BE2C (cell line): Measurements from ENCODE around the gene CINP.

Experiments
- DNase-seq: peaks from one replicate; pipeline ENCODE4 v3.0.0-alpha.2; 2020
- H3K27me3 ChIP-seq: fragments of 250-450 bp; sonication (Bioruptor Pico); 2 replicates; pipeline ENCODE4 v1.5.1; 2020; ENCODE audit warnings: mild to moderate bottlenecking
- H3K36me3 ChIP-seq: fragments of 250-450 bp; sonication (Bioruptor Pico); 2 replicates; pipeline ENCODE4 v1.5.1; 2020; ENCODE audit warnings: mild to moderate bottlenecking
- H3K4me1 ChIP-seq: fragments of 250-450 bp; sonication (Bioruptor Pico); 2 replicates; pipeline ENCODE4 v1.5.1; 2020
- H3K4me3 ChIP-seq: 2 replicates; pipeline ENCODE4 v1.5.1; 2011; ENCODE audit warnings: low read depth, low read length
- H3K9me3 ChIP-seq: fragments of 250-450 bp; sonication (Bioruptor Pico); 2 replicates; pipeline ENCODE4 v1.5.1; 2020
- CTCF ChIP-seq: IDR thresholded peaks from 2 replicates; pipeline ENCODE4 v1.5.1; 2012; ENCODE audit warnings: mild to moderate bottlenecking, low read depth, low read length

The CINP gene

GRCh38 chr14:102392506-102392905, 29.8 kb upstream of the CINP start:
- H3K4me1 ChIP-seq: no peaks in the 10 kb centered on the region
- no peak for TF ChIP-seq CTCF
- H3K36me3 ChIP-seq: no peaks in the 10 kb centered on the region; the same call in 1 of the 2 replicates
- no peaks in the 10 kb centered on the region for H3K27me3 ChIP-seq
- DNase-seq: no peak
- no peak overlapping the region for H3K4me3 ChIP-seq
- H3K9me3 ChIP-seq: no peaks in the 10 kb centered on the region

GRCh38 chr14:102390064-102390855, 27.6 kb upstream of the CINP start:
- no peak for DNase-seq
- no peaks in the 10 kb centered on the region for H3K36me3 ChIP-seq
- no peak overlapping the region for H3K4me3 ChIP-seq
- TF ChIP-seq CTCF: no peak
- H3K4me1 ChIP-seq: no peaks in the 10 kb centered on the region
- no peaks in the 10 kb centered on the region for H3K27me3 ChIP-seq
- no peaks in the 10 kb centered on the region for H3K9me3 ChIP-seq

GRCh38 chr14:102389246-102389645, 26.6 kb upstream of the CINP start:
- no peak overlapping the region for H3K4me3 ChIP-seq
- TF ChIP-seq CTCF: no peak
- DNase-seq: no peak
- H3K27me3 ChIP-seq: no peaks in the 10 kb centered on the region
- no peaks in the 10 kb centered on the region for H3K4me1 ChIP-seq
- H3K9me3 ChIP-seq: no peaks in the 10 kb centered on the region
- no peaks in the 10 kb centered on the region for H3K36me3 ChIP-seq

GRCh38 chr14:102387086-102387485, 24.4 kb upstream of the CINP start:
- no peaks in the 10 kb centered on the region for H3K27me3 ChIP-seq
- H3K36me3 ChIP-seq: no peaks in the 10 kb centered on the region
- TF ChIP-seq CTCF: no peak
- H3K4me1 ChIP-seq: no peaks in the 10 kb centered on the region
- H3K9me3 ChIP-seq: no peaks in the 10 kb centered on the region
- H3K4me3 ChIP-seq: no peak overlapping the region
- DNase-seq: no peak

- Histone ChIP-seq H3K4me3 (no peak overlapping the region), H3K9me3 (no peaks in the 10 kb centered on the region), H3K4me1 (no peaks in the 10 kb centered on the region), H3K27me3 (no peaks in the 10 kb centered on the region), H3K36me3 (peaks cover 10% of the 10 kb centered on the region)
- DNase-seq: no peak
- no peak for TF ChIP-seq CTCF
Measured at GRCh38 chr14:102378830-102379229, 16.1 kb upstream of the CINP start.

- TF ChIP-seq CTCF: no peak
- Histone ChIP-seq H3K36me3 (peaks cover 10% of the 10 kb centered on the region), H3K27me3 (no peaks in the 10 kb centered on the region), H3K9me3 (no peaks in the 10 kb centered on the region), H3K4me3 (no peak overlapping the region), H3K4me1 (no peaks in the 10 kb centered on the region)
- DNase-seq: no peak
Measured at GRCh38 chr14:102377696-102378095, 15.0 kb upstream of the CINP start.
